PC-9 (cell line): ENCODE results near the gene ATP8B3. TPM values are rescaled to one million over a fixed set of nuclear protein-coding genes. Genes with fewer than 3 reads are reported as not detected.

ENCODE experiments used
- BruUV-seq: library from RNA; stranded (reverse); fragments of 400-500 nt; replicated peaks from 2 replicates; lab custom pipeline; 2021; lab: Mats Ljungman, UMichigan
- CTCF ChIA-PET: fragments of 300-600 bp; sonication (Branson Sonifier 250); formaldehyde crosslinking; loops from one replicate; lab custom pipeline; 2022; ENCODE audit warnings: antibody characterized with exemption; lab: Charles Lee
- POLR2A ChIA-PET: fragments of 300-600 bp; sonication (Branson Sonifier 250); formaldehyde crosslinking; loops from one replicate; lab custom pipeline; 2022; ENCODE audit warnings: antibody characterized with exemption; ENCODE audit not compliant: unreplicated experiment; lab: Charles Lee
- DNase-seq, 2 experiments: peaks; one replicate each; pipeline versions ENCODE4 v3.0.0 to v3.0.0-alpha.2; 2015 to 2022; ENCODE audit warnings: mixed read lengths in 1 of 2
- H2AFZ ChIP-seq: fragments of 200-600 bp; sonication (generic); 2 replicates; pipeline ENCODE4 v1.8.1; 2017; ENCODE audit warnings: antibody characterized with exemption
- H3F3A ChIP-seq: fragments of 200-600 bp; sonication (generic); 2 replicates; pipeline ENCODE4 v1.8.1; 2017; ENCODE audit warnings: antibody characterized with exemption, mild to moderate bottlenecking, low read depth; ENCODE audit not compliant: insufficient read depth
- H3K27ac ChIP-seq: fragments of 200-600 bp; sonication (generic); 2 replicates; pipeline ENCODE4 v1.6.1; 2016; ENCODE audit warnings: mixed run types
- H3K27me3 ChIP-seq: fragments of 200-600 bp; sonication (generic); 2 replicates; pipeline ENCODE4 v1.6.1; 2016; ENCODE audit warnings: low read depth, mixed run types; ENCODE audit not compliant: insufficient read depth
- H3K36me3 ChIP-seq: fragments of 200-600 bp; sonication (generic); 2 replicates; pipeline ENCODE4 v1.6.1; 2016; ENCODE audit warnings: low read depth, mixed run types
- H3K4me1 ChIP-seq: fragments of 200-600 bp; sonication (generic); replicated peaks from 2 replicates; pipeline ENCODE4 v1.6.1; 2016; ENCODE audit warnings: mixed run types; ENCODE audit not compliant: insufficient read depth
- H3K4me2 ChIP-seq: fragments of 200-600 bp; sonication (generic); 2 replicates; pipeline ENCODE4 v1.6.1; 2017; ENCODE audit warnings: mixed run types
- H3K4me3 ChIP-seq: fragments of 200-600 bp; sonication (generic); 2 replicates; pipeline ENCODE4 v1.6.1; 2016; ENCODE audit warnings: mixed run types
- H3K79me2 ChIP-seq: fragments of 200-600 bp; sonication (generic); 2 replicates; pipeline ENCODE4 v1.6.1; 2017; ENCODE audit warnings: low read depth, mixed run types
- H3K9me2 ChIP-seq: fragments of 200-600 bp; sonication (generic); 2 replicates; pipeline ENCODE4 v1.8.1; 2017; ENCODE audit warnings: mild to moderate bottlenecking; ENCODE audit not compliant: insufficient read depth
- H3K9me3 ChIP-seq: fragments of 200-600 bp; sonication (generic); 2 replicates; pipeline ENCODE4 v1.8.1; 2016; ENCODE audit warnings: low read depth; ENCODE audit not compliant: insufficient read depth
- H4K20me1 ChIP-seq: fragments of 200-600 bp; sonication (generic); 2 replicates; pipeline ENCODE4 v1.8.1; 2017; ENCODE audit not compliant: insufficient read depth
- EZH2 ChIP-seq: fragments of 200-600 bp; sonication (generic); IDR thresholded peaks from 2 replicates; pipeline ENCODE4 v1.8.0; 2017; ENCODE audit warnings: antibody characterized with exemption, low read depth
- intact Hi-C: fragments of 100-400 bp; cut with micrococcal nuclease; formaldehyde crosslinking; loops from one replicate; pipeline ENCODE4 v1.10.0; 2022; ENCODE audit not compliant: unreplicated experiment
- total RNA-seq: library from RNA; stranded (reverse); gene quantifications from 2 replicates; pipeline ENCODE4 v1.2.3, GENCODE V29; 2021
- TF ChIP-seq, protein P1 (sequence below): fragments of 200-600 bp; sonication (generic); conservative IDR thresholded peaks from 2 replicates; pipeline ENCODE4 v1.6.1; 2017; ENCODE audit warnings: mixed run types, antibody characterized with exemption, mild to moderate bottlenecking, moderate library complexity

Gene ATP8B3
- total RNA-seq, 1 experiment from 2014 or later: 8.3 TPM

DNA sequence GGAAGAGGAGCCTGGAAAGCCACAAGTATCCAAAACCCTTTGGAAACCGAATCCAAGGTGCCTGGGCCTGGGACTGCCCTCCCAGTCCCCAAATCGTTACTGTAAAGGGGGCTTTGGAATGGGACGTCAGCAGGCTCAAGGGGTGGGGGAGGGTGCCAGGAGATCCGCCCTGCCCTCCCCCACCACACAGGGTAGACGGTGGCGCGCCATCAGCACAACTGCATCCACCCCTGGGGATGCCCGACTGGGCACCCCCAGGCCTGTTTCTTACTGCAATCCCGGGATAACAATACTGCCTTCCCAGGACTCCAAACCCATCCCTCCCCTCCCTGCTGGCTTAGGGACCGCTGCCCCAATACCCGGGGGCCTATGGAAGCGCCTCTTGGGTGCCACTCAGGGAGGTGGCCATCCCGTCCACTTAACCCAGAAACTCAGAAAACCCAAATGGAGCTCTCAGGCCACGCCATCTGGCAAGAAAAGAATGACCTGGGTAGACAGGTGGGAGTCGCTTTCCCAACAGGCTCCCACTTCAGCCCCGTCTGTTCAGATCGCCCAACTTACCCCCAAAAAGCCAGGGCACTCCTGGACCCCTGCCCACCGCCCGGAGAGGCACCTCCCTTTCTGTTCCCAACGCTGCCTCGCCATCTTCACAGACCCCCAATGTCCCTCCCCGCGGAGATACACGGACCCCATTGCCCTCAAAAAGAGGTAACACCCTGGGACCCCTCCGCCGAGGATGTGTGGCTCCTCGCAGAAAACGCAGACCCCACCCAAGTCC, 48.9 kb upstream of the ATP8B3 start:
- no peak overlapping the region for H3K27ac ChIP-seq
- peaks cover 62% of the 10 kb centered on the region for H3K79me2 ChIP-seq
- no peaks in the 10 kb centered on the region for H3K9me2 ChIP-seq
- peaks cover 11% of the 10 kb centered on the region; the same call in 1 of the 2 replicates for H3K4me1 ChIP-seq
- DNase-seq: no peak
- H3K4me3 ChIP-seq: peak overlapping the region; percentile 81
- peaks cover 4% of the 10 kb centered on the region; the same call in 1 of the 2 replicates for H3F3A ChIP-seq
- BruUV-seq: no TSS peak
- no peaks in the 10 kb centered on the region for H3K36me3 ChIP-seq
- H4K20me1 ChIP-seq: peaks cover 41% of the 10 kb centered on the region
- H3K4me2 ChIP-seq: peak overlapping the region; percentile 93
- POLR2A ChIA-PET: no interaction called here
- CTCF ChIA-PET: interaction anchor here (0.6 kb wide), 1 partner anchor 201 kb away, joined by 3 read pairs; no protein-coding TSS in a partner anchor
- TF ChIP-seq, protein P1, sequence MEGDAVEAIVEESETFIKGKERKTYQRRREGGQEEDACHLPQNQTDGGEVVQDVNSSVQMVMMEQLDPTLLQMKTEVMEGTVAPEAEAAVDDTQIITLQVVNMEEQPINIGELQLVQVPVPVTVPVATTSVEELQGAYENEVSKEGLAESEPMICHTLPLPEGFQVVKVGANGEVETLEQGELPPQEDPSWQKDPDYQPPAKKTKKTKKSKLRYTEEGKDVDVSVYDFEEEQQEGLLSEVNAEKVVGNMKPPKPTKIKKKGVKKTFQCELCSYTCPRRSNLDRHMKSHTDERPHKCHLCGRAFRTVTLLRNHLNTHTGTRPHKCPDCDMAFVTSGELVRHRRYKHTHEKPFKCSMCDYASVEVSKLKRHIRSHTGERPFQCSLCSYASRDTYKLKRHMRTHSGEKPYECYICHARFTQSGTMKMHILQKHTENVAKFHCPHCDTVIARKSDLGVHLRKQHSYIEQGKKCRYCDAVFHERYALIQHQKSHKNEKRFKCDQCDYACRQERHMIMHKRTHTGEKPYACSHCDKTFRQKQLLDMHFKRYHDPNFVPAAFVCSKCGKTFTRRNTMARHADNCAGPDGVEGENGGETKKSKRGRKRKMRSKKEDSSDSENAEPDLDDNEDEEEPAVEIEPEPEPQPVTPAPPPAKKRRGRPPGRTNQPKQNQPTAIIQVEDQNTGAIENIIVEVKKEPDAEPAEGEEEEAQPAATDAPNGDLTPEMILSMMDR: no peak
- no peak for TF ChIP-seq EZH2
- H3K27me3 ChIP-seq: no peaks in the 10 kb centered on the region
- no peak overlapping the region for H2AFZ ChIP-seq
- no peaks in the 10 kb centered on the region for H3K9me3 ChIP-seq
- intact Hi-C loops: no loop called here

DNA sequence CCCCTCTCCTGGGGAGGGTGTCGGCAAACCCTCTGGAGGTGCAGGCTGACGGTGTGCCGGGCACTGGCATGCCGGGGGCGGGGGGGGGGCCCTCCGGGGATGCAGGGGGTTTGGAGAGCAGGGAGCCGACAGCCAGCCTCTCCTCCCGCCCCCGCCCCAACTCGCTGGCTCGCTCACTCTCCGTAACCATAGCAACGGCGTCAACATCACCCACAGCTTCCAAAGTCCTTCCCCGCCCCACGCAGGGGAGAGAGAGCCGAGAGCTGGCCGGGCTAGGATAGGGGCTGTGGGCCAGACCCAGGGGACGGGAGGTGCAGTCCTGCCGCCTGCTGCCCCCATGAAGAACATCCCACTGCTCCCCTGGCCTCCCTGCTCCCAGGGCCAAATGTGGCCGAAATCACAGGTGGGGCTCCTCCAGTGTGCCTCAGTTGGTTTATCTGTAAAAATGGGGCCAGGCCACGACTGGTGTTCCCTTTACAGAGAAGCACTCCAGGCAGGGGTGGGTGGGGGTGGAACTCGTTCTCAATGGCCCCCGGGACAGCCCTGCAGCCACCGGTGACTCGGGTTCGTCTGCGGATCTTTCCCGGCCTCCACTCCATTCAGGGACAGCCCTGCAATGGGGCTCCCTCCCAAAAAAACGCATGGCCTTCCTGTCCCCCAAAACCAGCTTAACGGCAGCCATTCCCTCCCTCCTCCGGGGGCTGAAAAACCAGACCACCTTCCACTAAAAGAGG, 48.1 kb upstream of the ATP8B3 start:
- Histone ChIP-seq H3K4me1 (peaks cover 17% of the 10 kb centered on the region), H3K27me3 (no peaks in the 10 kb centered on the region), H4K20me1 (peaks cover 46% of the 10 kb centered on the region), H2AFZ (no peak overlapping the region), H3K9me3 (no peaks in the 10 kb centered on the region), H3K4me2 (peak overlapping the region; percentile 93), H3F3A (peaks cover 8% of the 10 kb centered on the region; the same call in 1 of the 2 replicates), H3K36me3 (no peaks in the 10 kb centered on the region), H3K27ac (no peak overlapping the region), H3K4me3 (peak overlapping the region; percentile 81), H3K79me2 (peaks cover 67% of the 10 kb centered on the region), H3K9me2 (no peaks in the 10 kb centered on the region)
- ChIA-PET POLR2A (no interaction called here), CTCF (no interaction called here)
- DNase-seq: peak in 1 of 2 experiments; percentile 36
- no peak for TF ChIP-seq EZH2
- TF ChIP-seq, protein P1: no peak
- intact Hi-C loops: no loop called here
- no TSS peak for BruUV-seq

DNA sequence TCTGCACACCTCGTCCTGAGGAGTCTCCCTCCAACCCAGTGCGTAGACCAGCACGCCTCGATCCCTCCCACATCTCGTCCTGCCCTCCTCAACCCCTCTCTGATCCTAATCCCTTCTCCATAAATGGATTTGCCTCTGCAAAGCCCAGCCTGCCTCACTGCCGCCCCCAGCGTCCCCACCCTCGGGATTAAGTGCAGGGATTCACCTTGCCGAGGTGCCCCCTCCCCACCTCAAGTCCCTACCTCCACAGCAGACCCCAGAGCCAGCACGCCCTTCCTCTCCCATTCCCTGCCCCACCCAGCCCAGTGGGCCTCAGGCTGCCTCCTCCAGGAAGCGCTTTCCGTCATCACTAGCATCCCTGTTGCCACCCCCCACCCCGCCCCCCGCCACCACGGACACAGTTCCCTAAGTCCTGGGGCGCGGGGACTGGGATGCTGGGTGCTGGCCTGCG, 47.3 kb upstream of the ATP8B3 start:
- no peak for DNase-seq
- no peak overlapping the region for H2AFZ ChIP-seq
- no peak overlapping the region for H3K4me3 ChIP-seq
- no peaks in the 10 kb centered on the region for H3K27me3 ChIP-seq
- TF ChIP-seq, protein P1: no peak
- no peak for TF ChIP-seq EZH2
- H3K4me2 ChIP-seq: no peak overlapping the region
- BruUV-seq: no TSS peak
- CTCF ChIA-PET: no interaction called here
- H4K20me1 ChIP-seq: peaks cover 53% of the 10 kb centered on the region
- H3K27ac ChIP-seq: no peak overlapping the region
- H3F3A ChIP-seq: peaks cover 8% of the 10 kb centered on the region; the same call in 1 of the 2 replicates
- peaks cover 20% of the 10 kb centered on the region for H3K4me1 ChIP-seq
- intact Hi-C loops: no loop called here
- H3K9me3 ChIP-seq: no peaks in the 10 kb centered on the region
- H3K9me2 ChIP-seq: no peaks in the 10 kb centered on the region
- H3K79me2 ChIP-seq: peaks cover 74% of the 10 kb centered on the region
- H3K36me3 ChIP-seq: no peaks in the 10 kb centered on the region
- POLR2A ChIA-PET: interaction anchor here (0.5 kb wide), 1 partner anchor 164 kb away, joined by 22 read pairs; no protein-coding TSS in a partner anchor
